Cardiac muscle cell (in vitro differentiated cells and primary cell): ENCODE data around the gene METTL13. TPM values are rescaled to one million over a fixed set of nuclear protein-coding genes. Genes with fewer than 3 reads are reported as not detected.

Experiments used
- DNase-seq, 2 donors: peaks; one replicate each; pipeline versions ENCODE4 v3.0.0 to v3.0.0-alpha.2; 2010 to 2017; ENCODE audit warnings: low read depth in 1 of 2, low spot score in 1 of 2
- H3K27ac ChIP-seq: fragments of 200-600 bp; sonication (generic); 2 replicates; pipeline ENCODE4 v1.5.1; 2016
- H3K27me3 ChIP-seq: fragments of 200-600 bp; sonication (generic); 2 replicates; pipeline ENCODE4 v1.6.0; 2016; ENCODE audit warnings: control low read depth
- H3K36me3 ChIP-seq: fragments of 200-600 bp; sonication (generic); 2 replicates; pipeline ENCODE4 v1.5.1; 2016; ENCODE audit warnings: control low read depth
- H3K4me1 ChIP-seq: fragments of 200-600 bp; sonication (generic); 2 replicates; pipeline ENCODE4 v1.8.1; 2017; ENCODE audit warnings: low read depth, mild to moderate bottlenecking, mixed run types
- H3K4me3 ChIP-seq: fragments of 200-600 bp; sonication (generic); 2 replicates; pipeline ENCODE4 v1.5.1; 2016; ENCODE audit warnings: mild to moderate bottlenecking
- H3K9me3 ChIP-seq: fragments of 200-600 bp; sonication (generic); 2 replicates; pipeline ENCODE4 v1.5.1; 2017; ENCODE audit warnings: low read depth, mild to moderate bottlenecking, control low read depth
- polyA plus RNA-seq: library from polyadenylated mRNA; unstranded; fragments of >200 nt; fragmentation: Nextera tagmentation; extraction: Ambion mirVana; gene quantifications from 2 replicates; pipeline ENCODE4 v1.2.1, GENCODE V29; 2016
- total RNA-seq: library from RNA; depleted of rRNA; stranded (reverse); fragments of >200 nt; gene quantifications from 2 replicates; pipeline ENCODE4 v1.2.3, GENCODE V29; 2016
- TF ChIP-seq, protein P1 (sequence below): IDR thresholded peaks from 2 replicates; pipeline ENCODE4 v1.5.1; 2012; ENCODE audit warnings: low read depth, mild to moderate bottlenecking, low read length

The METTL13 gene
- total and polyA plus RNA-seq, 2 experiments from 2014 or later: 19.1 to 21.6 TPM

DNA sequence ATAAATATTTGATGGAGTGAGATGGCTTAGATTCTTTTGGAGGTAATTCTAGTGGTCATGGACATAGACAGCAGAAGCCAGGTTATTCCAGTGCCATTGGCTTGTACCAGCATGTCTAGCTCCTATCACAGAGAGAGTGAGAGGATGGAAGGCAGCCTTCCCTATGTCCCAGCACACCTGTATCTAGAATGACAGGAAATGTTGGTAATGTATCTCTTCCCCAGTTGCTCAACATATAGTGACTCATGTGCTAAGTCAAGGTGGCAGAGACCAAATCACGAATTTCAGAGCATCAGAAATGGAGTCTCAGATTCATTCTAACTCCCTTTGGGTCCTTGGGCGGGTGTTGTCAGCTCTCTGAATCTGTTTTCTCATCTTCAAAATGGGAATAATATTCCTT lies 28.4 kb downstream of the METTL13 start:
- Histone ChIP-seq H3K27ac (no peak overlapping the region), H3K36me3 (no peaks in the 10 kb centered on the region), H3K27me3 (no peaks in the 10 kb centered on the region), H3K4me1 (no peaks in the 10 kb centered on the region), H3K9me3 (no peaks in the 10 kb centered on the region), H3K4me3 (no peak overlapping the region)
- no peak for DNase-seq
- TF ChIP-seq, protein P1, sequence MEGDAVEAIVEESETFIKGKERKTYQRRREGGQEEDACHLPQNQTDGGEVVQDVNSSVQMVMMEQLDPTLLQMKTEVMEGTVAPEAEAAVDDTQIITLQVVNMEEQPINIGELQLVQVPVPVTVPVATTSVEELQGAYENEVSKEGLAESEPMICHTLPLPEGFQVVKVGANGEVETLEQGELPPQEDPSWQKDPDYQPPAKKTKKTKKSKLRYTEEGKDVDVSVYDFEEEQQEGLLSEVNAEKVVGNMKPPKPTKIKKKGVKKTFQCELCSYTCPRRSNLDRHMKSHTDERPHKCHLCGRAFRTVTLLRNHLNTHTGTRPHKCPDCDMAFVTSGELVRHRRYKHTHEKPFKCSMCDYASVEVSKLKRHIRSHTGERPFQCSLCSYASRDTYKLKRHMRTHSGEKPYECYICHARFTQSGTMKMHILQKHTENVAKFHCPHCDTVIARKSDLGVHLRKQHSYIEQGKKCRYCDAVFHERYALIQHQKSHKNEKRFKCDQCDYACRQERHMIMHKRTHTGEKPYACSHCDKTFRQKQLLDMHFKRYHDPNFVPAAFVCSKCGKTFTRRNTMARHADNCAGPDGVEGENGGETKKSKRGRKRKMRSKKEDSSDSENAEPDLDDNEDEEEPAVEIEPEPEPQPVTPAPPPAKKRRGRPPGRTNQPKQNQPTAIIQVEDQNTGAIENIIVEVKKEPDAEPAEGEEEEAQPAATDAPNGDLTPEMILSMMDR: no peak

- H3K4me1 ChIP-seq: no peaks in the 10 kb centered on the region
Measured at GRCh38 chr1:171811672-171812071, 30.2 kb downstream of the METTL13 start.

GRCh38 chr1:171814692-171815091 lies 33.2 kb downstream of the METTL13 start:
- TF ChIP-seq, protein P1: no peak
- Histone ChIP-seq H3K27ac (no peak overlapping the region), H3K36me3 (no peaks in the 10 kb centered on the region), H3K4me3 (no peak overlapping the region), H3K9me3 (no peaks in the 10 kb centered on the region), H3K4me1 (no peaks in the 10 kb centered on the region), H3K27me3 (no peaks in the 10 kb centered on the region)
- DNase-seq: peak in 1 of 2 donors; percentile 72

More at GRCh38 chr1:171811672-171812071, 30.2 kb downstream of the METTL13 start:
- Histone ChIP-seq H3K9me3 (no peaks in the 10 kb centered on the region), H3K36me3 (no peaks in the 10 kb centered on the region), H3K27ac (no peak overlapping the region), H3K27me3 (no peaks in the 10 kb centered on the region), H3K4me3 (no peak overlapping the region)
- DNase-seq: no peak
- TF ChIP-seq, protein P1: no peak

DNA sequence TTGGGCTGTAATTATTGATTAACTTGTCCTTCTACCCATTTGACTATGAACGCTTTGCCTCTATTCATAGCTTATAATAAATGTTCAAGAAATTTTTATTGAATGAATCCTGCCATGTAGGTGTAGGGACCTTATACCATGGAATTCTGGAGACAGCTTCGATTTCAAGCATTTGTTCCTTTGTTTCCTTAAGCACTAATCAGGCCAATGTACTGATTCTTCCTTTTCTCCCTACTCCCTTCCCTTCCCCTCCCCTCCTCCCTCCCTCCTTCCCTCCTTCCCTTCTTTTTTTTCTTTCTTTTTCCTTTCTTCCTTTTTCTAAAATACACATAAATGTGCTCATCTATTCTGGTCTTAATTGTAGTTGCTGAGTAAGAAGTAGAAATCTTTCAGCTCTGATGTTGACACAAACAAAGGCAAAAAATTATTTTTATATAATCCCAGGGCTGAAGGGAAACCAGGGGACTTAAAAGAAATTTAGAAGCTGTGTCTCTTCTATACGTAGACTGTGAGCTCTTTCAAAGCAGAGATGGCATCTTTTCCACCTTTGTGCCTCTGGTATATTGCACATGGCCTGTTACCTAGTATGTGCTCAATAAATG lies 34.9 kb downstream of the METTL13 start:
- no peak for DNase-seq
- H3K4me3 ChIP-seq: no peak overlapping the region
- no peaks in the 10 kb centered on the region for H3K36me3 ChIP-seq
- TF ChIP-seq, protein P1: no peak
- H3K4me1 ChIP-seq: no peaks in the 10 kb centered on the region
- H3K27ac ChIP-seq: no peak overlapping the region
- no peaks in the 10 kb centered on the region for H3K27me3 ChIP-seq
- no peaks in the 10 kb centered on the region for H3K9me3 ChIP-seq

- no peaks in the 10 kb centered on the region for H3K27me3 ChIP-seq
- no peak overlapping the region for H3K4me3 ChIP-seq
- TF ChIP-seq, protein P1: no peak
- no peaks in the 10 kb centered on the region for H3K36me3 ChIP-seq
- H3K9me3 ChIP-seq: no peaks in the 10 kb centered on the region
- H3K4me1 ChIP-seq: no peaks in the 10 kb centered on the region
- DNase-seq: peak in 1 of 2 donors; percentile 51
- no peak overlapping the region for H3K27ac ChIP-seq
Measured at GRCh38 chr1:171817511-171818265, 36.2 kb downstream of the METTL13 start.
